HG03103 (cell line): ENCODE data around the gene FBXO24.
"Not testable (repeated sequence)": the region's sequence is repeated elsewhere in the genome, so short reads cannot be mapped to it uniquely, and the experiment has no call there.

Experiments used
- ATAC-seq: cut with Tn5 transposase; IDR thresholded peaks from one replicate; pipeline ENCODE4 v1.9.1; 2021; ENCODE audit warnings: low read depth; ENCODE audit not compliant: unreplicated experiment

Gene FBXO24

DNA sequence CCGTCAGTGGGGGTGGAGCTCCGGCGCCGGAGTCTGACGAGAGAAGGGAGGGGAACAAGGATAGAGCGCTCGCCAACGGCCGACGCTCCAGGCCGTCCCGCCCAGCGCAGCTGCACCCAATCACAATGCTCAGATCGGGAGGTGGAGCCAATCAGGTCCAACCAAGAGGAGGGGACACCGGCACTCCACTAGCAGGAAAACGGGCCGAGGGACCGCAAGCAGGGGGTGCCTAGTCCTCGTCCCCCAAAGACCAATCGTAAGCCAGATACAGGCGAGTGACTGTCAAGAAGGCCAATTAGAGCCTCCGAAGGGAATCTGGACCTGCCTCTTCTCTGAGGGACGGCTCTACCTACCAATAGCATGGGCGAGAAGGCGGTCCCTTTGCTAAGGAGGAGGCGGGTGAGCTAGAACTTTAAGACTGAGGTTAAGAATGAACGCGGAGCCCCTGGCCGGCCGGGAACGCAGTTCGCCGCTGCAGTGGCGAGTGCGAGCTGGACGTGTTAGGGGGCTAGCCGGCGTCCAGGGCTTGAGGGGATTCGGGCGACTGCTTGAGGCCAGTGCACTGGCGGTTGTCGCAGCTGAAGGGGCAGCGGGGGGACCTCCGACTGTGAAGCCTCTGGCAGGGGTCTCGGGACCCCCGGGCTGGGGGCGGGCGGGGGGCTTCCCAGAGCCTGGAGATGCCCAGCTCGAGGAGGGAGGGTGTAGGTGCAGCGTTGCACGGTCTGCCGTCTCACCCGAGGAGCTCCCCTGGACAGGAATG lies at the start of gene FBXO24:
TSS of gene FBXO24 (plus strand) at position 63 of the 760 bp plus-strand sequence. CDS start at position 361, 298 bp downstream.
- ATAC-seq, result peak; percentile 81

- ATAC-seq, result not testable (repeated sequence)
Observed at GRCh38 chr7:100536695-100537094, 49.4 kb upstream of the FBXO24 start.

DNA sequence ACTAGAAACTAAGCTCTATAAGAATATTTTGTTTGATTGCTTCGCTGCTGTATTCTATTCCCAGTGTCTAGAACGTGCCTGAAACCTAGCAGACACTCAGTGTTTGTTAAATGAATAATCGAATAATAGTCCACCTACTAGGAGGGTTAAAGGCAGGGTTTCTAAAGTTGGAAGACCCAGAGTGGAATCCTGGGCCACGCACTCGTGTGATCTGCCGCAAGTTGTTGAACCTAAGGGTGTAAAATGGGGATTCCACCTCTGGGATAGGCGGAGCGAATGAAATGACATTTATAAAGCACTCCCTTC lies 47.8 kb upstream of the FBXO24 start:
- ATAC-seq, result no peak

DNA sequence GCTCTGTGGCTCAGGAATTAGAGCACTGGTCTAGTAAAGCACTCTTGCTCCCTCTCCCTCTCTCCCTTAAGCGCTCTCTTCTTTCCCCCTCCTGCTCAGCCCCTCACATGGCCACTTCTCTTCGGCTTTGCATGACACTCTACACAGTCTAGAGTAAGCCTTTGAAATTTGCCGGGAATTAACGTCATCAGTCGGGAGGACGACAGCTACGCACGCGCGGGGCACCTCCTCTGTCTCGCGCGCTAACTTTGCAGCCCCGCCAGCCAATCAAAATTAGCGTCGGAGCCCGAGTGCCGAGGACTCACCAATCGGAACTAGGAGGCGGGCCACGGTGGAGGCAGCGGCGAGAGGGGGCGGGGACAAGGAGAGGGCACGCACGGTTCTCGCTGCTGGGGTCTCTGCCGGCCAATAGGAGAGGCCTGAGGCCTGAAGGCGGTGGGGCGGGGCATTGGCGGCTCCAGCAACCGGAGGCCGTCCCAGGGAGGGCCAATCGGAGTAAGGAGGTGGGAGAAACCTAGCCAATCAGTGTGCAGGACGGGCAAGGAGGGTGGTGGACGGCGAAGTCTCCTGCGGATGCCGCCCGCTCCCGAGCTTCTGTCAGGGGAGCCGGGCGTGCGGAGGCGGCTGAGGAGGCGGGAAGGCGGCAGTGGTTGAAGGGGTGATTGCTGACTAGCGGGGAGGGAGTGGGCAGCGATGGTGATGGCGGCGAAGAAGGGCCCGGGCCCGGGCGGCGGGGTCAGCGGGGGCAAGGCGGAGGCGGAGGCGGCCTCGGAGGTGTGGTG lies 47.3 kb upstream of the FBXO24 start, which contains the start of gene AGFG2:
TSS of gene AGFG2 (plus strand) at position 550 of the 782 bp plus-strand sequence. CDS start at position 694, 144 bp downstream.
- peak; percentile 92 for ATAC-seq

GRCh38 chr7:100539436-100540006 lies 46.6 kb upstream of the FBXO24 start:
- ATAC-seq, result no peak

DNA sequence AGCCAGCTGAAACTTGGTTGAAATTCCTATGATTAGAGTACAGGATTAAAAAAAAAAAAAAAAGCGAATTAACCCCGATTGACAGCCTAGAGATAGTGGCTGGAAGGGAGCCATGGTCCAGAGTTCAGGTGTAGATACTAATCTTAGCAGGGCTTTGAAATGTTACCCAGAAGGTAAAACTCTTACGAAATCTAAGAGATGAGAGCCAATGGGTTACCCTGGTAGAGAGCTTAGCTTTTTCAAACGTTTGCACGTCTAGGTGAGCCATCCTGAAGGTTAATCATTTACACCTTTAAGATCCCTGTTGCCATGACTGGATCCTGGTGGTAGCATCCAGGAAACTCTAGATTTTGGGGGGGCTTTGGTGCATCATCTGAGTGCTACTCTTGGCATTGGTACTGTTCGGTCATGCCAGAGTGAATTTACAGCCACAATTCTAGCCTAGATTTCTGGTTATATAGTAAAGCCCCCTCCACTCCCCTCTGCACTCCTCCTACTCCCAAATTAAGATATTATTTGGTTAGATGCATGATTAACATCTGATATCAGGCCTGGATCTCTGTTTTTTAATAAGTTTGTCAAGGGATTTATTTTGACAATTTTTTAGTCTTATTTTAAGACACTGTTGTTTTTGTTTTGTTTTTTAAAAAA lies 45.9 kb upstream of the FBXO24 start:
- no peak for ATAC-seq

- not testable (repeated sequence) for ATAC-seq
Observed at GRCh38 chr7:100541309-100541708, 44.8 kb upstream of the FBXO24 start.

DNA sequence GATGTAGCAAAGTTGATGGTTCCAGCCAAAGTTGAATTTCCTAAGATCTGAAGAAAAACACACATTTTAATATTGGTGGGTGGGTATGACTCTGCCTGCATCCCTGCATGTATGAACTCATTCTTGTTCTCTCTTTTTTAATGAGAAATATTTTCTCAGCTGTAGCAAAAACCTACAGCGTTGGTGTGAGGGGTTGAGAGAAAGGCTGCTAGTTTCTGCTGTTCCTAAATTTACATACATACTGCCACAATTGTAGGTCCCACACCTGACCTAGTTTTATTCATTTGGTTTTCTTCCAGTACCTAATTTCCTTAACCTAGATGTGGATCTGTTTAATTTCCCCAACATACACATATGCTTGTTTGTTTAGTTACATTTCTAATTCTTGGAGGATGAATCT lies 42.5 kb upstream of the FBXO24 start:
- no peak for ATAC-seq

- ATAC-seq, result no peak
Observed at GRCh38 chr7:100544386-100544785, 41.7 kb upstream of the FBXO24 start.

DNA sequence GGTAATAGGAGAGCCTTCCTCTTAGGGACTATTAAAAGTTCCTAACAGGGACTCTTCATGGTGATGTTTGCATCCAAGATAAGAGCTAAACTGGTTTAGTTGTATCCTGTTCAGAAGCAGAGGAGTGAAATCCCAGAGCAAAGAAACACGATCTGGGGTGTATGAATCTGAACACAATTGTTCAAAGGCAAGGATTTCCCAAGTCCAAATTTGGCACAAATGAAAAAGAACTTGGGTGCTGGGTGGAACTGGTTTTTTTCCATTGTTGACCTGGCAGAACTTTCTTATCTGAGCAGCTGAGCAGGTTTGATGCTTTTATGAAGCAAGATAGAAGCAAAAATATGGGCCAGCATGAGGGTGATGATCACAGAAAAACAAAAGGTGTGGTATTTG lies 41.2 kb upstream of the FBXO24 start:
- ATAC-seq, result no peak

- ATAC-seq, result peak; percentile 48
Observed at GRCh38 chr7:100545360-100546128, 40.6 kb upstream of the FBXO24 start.

DNA sequence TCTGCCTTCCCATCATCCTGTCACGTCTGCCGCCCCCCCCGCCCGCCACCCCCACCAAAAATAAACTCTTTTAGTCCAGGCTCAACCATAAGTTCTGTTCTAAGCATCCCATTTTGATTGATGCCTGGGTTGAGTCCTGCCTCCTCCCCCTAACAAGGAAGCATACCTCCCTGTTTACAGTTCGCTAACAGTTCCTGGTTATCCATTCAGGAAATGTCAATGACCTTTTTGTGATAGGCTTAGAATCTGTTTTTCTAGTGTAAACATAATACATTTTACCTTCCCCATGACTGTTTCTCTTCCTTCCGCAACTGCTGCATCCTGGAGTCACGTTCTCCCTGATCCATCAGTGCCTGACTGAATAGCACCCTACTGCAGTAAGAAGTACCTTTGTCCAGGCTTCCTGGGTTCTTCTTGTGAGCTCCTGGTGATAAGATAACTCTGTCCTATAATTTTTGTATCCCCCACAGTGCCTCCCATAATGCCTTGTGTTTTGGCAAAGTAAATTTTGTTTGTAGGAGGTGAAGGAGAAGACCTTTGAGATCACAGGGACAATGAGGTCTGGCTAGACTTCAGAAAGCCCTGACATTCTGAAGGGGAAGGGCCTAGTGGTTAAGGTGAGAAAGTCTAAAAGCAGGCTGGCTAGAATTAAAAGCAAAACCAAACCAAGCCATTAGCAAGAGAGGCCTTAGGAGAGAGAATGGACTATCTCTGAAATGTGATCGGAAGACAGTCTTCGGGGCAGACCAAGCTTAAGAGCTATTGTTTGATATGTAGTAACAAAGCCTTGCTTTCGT lies 39.8 kb upstream of the FBXO24 start:
- no peak for ATAC-seq

- ATAC-seq, result no peak
Observed at GRCh38 chr7:100546926-100547800, 39.0 kb upstream of the FBXO24 start.

GRCh38 chr7:100547872-100548271 lies 38.3 kb upstream of the FBXO24 start:
- ATAC-seq, result no peak

DNA sequence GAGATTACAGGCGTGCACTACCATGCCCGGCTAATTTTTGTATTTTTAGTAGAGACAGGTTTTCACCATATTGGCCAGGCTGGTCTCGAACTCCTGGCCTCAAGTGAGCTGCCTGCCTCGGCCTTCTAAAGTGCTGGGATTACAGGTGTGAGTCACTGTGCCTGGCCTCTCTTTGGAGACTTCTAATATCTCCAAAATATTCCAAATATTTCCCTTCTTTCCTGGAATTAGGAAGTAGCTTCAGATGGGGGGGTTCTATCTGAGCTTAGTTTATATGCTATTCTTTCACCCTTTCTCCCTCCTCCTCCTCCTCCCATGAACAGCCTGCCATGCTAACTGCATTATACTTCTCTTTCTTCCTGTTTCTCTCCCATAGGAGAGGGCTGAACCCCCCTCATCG lies 37.7 kb upstream of the FBXO24 start:
- not testable (repeated sequence) for ATAC-seq

GRCh38 chr7:100552532-100552931 lies 33.6 kb upstream of the FBXO24 start:
- ATAC-seq, result no peak

DNA sequence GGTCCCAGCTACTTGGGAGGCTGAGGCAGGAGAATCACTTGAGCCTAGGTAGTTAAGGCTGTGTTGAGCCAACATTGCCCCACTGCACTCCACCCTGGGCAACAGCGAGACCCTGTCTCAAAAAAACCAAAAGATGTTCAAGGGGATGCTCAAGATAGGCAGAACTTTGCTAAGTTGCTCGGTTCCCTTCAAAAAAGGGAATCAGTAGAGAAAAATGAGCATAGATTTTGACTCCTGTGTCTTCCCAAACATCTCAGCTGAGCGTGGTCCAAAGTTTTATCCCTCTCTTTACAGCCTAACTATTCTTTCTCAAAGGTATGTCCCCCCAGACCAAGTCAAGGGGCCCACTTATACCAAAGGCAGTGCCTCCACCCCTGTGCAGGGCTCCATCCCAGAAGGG lies 33.1 kb upstream of the FBXO24 start:
- no peak for ATAC-seq

- ATAC-seq, result no peak
Observed at GRCh38 chr7:100555701-100556100, 30.4 kb upstream of the FBXO24 start.

- ATAC-seq, result no peak
Observed at GRCh38 chr7:100556541-100556940, 29.6 kb upstream of the FBXO24 start.
